Pancreas (tissue), 10 donors: ENCODE results near the gene FXYD3. TPM values are rescaled to one million over a fixed set of nuclear protein-coding genes. Genes with fewer than 3 reads are reported as not detected.

Experiments used
- ATAC-seq, 4 donors: fragments of 200-7000 bp; cut with Tn5 transposase; one replicate each; pipeline versions ENCODE4 v1.8.0 to v1.9.1; 2020; ENCODE audit warnings: mild to moderate bottlenecking in 4 of 4, moderate library complexity in 4 of 4
- DNase-seq, 6 donors: peaks; one replicate each; pipeline ENCODE4 v3.0.0-alpha.2; 2020
- FAIRE-seq: peaks from 2 replicates; lab custom pipeline; 2012; peaks lifted over from hg19 to GRCh38; lab: Jason Lieb, UNC
- H3K27ac ChIP-seq, 4 donors: fragments of 200-600 bp; sonication (generic); 1 replicate in 3 of 4; 2 replicates in 1 of 4; pipeline versions ENCODE4 v1.5.0 to v1.8.0; 2020
- H3K27me3 ChIP-seq, 4 donors: fragments of 200-600 bp; one replicate each; pipeline ENCODE4 v1.8.0; 2021
- H3K36me3 ChIP-seq, 3 donors: fragments of 200-600 bp; sonication (generic) in 1 of 3; one replicate each; pipeline versions ENCODE4 v1.5.0 to v1.8.0; 2020 to 2021
- H3K4me1 ChIP-seq, 3 donors: fragments of 200-600 bp; one replicate each; pipeline ENCODE4 v1.8.0; 2021
- H3K4me3 ChIP-seq, 4 donors: fragments of 200-600 bp; sonication (generic) in 2 of 4; one replicate each; pipeline versions ENCODE4 v1.5.0 to v1.8.0; 2020 to 2021
- H3K9me3 ChIP-seq, 4 donors: fragments of 200-600 bp; one replicate each; pipeline ENCODE4 v1.8.0; 2021
- CTCF ChIP-seq, 4 donors: fragments of 200-600 bp; sonication (generic) in 3 of 4; IDR thresholded peaks; one replicate each; pipeline versions ENCODE4 v1.5.0 to v1.8.0; 2021; ENCODE audit warnings: antibody characterized with exemption in 4 of 4
- WGBS, 2 donors: extraction: QIAGEN DNeasy Blood & Tissue Kit; methylation state at CpG; one replicate each; pipeline ENCODE4 v1.1.7; 2013; 5-methylcytosine and 5-hydroxymethylcytosine counted together
- intact Hi-C, 3 donors: fragments of 100-400 bp; cut with DNase I; formaldehyde crosslinking; loops; one replicate each; pipeline versions ENCODE4 v1.11.1 to v1.14.2; 2022
- polyA plus RNA-seq, 2 donors: library from polyadenylated mRNA; stranded (reverse); fragments of 200-250 nt; gene quantifications; one replicate each; pipeline ENCODE4 v1.2.3, GENCODE V29; 2013
- total RNA-seq, 6 donors: library from RNA; stranded (reverse); fragmentation: NEBNext Ultra II Directional in 4 of 6; extraction: Animal tissue kit (Norgen Biotek cat#: 25700) in 4 of 6; gene quantifications; one replicate each; pipeline versions ENCODE4 v1.2.1 to v1.2.4, GENCODE V29; 2021 to 2023
- donor health status: healthy with polysubstance abuse.
- donor health status: DM: no; HTN: no; CAD: no; lungs with moderate emphysema.
- donor health status: DM: no; HTN: no; CAD: no.
- donor health status: control.
- donor health status: control.
- donor health status: Bipolar disorder and iron deficiency.
- donor health status: DM: yes; HTN: yes; CAD: no.
- donor health status: DM: no; HTN: no; CAD: no.
- donor health status: DM: no; HTN: no; CAD: no.
- donor health status: DM: yes; HTN: yes; CAD: no.

Gene FXYD3
- total and polyA plus RNA-seq, 8 donors = 12.2 to 59.1 (median 17.7) TPM

- DNase-seq = no peak
- FAIRE-seq = no peak
- no peak for TF ChIP-seq CTCF (IDR thresholded peaks at IDR 0.05)
- Histone ChIP-seq H3K4me3 (no peak overlapping the region), H3K9me3 (no peaks in the 10 kb centered on the region), H3K27me3 (no peaks in the 10 kb centered on the region), H3K36me3 (no peaks in the 10 kb centered on the region), H3K4me1 (peaks cover 0 to 8% (median 5%) of the 10 kb centered on the region in 3 donors), H3K27ac (no peak overlapping the region)
- WGBS, 2 donors = 88 to 91% methylated on average over 4 of the region's 4 CpGs
- intact Hi-C loops = no loop called here
- no peak for ATAC-seq
Observed at GRCh38 chr19:35094656-35095055, 21.0 kb upstream of the FXYD3 start.

- intact Hi-C loops = no loop called here
- DNase-seq (no peak), FAIRE-seq (no peak)
Observed at GRCh38 chr19:35095667-35096368, 19.8 kb upstream of the FXYD3 start.

GRCh38 chr19:35098413-35099049 lies 17.1 kb upstream of the FXYD3 start:
- Histone ChIP-seq H3K36me3 (no peaks in the 10 kb centered on the region), H3K4me1 (peaks cover 0 to 8% (median 5%) of the 10 kb centered on the region in 3 donors), H3K27ac (peak overlapping the region in 3 of 4 donors; percentile 6 to 29 (median 17)), H3K4me3 (no peak overlapping the region), H3K27me3 (no peaks in the 10 kb centered on the region), H3K9me3 (no peaks in the 10 kb centered on the region)
- ATAC-seq (peak; percentile 88 to 94 (median 93)), FAIRE-seq (no peak), DNase-seq (peak; percentile 77 to 97 (median 88))
- TF ChIP-seq CTCF (IDR thresholded peaks at IDR 0.05) = no peak
- 38 to 39% methylated on average over 24 to 29 of the region's 29 CpGs for WGBS, 2 donors
- intact Hi-C loops = no loop called here

More at GRCh38 chr19:35095667-35096368, 19.8 kb upstream of the FXYD3 start:
- peak in 2 of 4 donors; percentile 5 to 31 for ATAC-seq
- Histone ChIP-seq H3K9me3 (no peaks in the 10 kb centered on the region), H3K27ac (peak overlapping the region in 1 of 4 donors; percentile 2), H3K4me3 (no peak overlapping the region), H3K4me1 (peaks cover 0 to 8% (median 5%) of the 10 kb centered on the region in 3 donors), H3K36me3 (no peaks in the 10 kb centered on the region), H3K27me3 (no peaks in the 10 kb centered on the region)
- no peak for TF ChIP-seq CTCF (IDR thresholded peaks at IDR 0.05)
- 73% methylated on average over 8 of the region's 8 CpGs for WGBS, 2 donors

GRCh38 chr19:35099155-35099896 lies 16.3 kb upstream of the FXYD3 start:
- DNase-seq (peak in 1 of 6 donors; percentile 61), FAIRE-seq (no peak), ATAC-seq (peak in 1 of 4 donors; percentile 6)
- intact Hi-C loops = no loop called here
- no peaks in the 10 kb centered on the region for H3K9me3 ChIP-seq
- H3K27me3 ChIP-seq = no peaks in the 10 kb centered on the region
- no peak overlapping the region for H3K4me3 ChIP-seq
- no peak overlapping the region for H3K27ac ChIP-seq
- H3K4me1 ChIP-seq = peaks cover 0 to 8% (median 5%) of the 10 kb centered on the region in 3 donors
- no peaks in the 10 kb centered on the region for H3K36me3 ChIP-seq
- WGBS, 2 donors = 91 to 95% methylated on average over 21 of the region's 21 CpGs
- TF ChIP-seq CTCF (IDR thresholded peaks at IDR 0.05) = no peak
